ENCODE results near the gene KIRREL3. TPM values are rescaled to one million over a fixed set of nuclear protein-coding genes. Genes with fewer than 3 reads are reported as not detected.

The KIRREL3 gene
- total and polyA plus RNA-seq, 2 of the 4 experiments (the other 2 are of a cell fraction) = 10.9 to 15.9 TPM

DNA sequence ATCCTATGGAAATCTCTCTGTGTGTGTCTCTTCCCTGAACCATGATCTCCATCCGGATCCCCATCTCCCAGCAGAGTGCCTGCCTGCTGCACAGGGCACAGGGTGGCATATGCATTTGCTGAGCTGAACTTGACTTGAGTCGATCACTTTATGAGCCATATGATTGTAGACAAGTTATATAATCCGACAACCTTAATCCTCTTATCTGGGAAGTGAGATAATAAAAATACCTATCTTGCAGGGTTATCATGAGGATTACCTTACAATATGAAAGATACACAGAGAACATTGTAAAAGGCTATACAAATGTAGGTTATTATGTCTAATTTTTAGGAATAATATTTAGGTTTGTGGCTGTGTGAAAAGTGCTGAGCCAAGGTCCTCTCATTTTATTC, 520.6 kb downstream of the KIRREL3 start:
- POLR2A ChIA-PET (ENCODE audit: unreplicated experiment) = no interaction called here
- no peak for ATAC-seq (ENCODE audit: low read depth)
- Histone ChIP-seq H2AK5ac (ENCODE audit: low read depth, low read length) (peak overlapping the region; percentile 36; the same call in 1 of the 2 replicates), H3K27ac (ENCODE audit: insufficient read depth, low read length) (no peak overlapping the region), H3K56ac (ENCODE audit: extremely low read depth, insufficient read depth, low read length) (no peak overlapping the region), H3K4me3 (ENCODE audit: insufficient read depth, low read depth, low read length) (no peak overlapping the region), H4K8ac (ENCODE audit: low read depth in 2 of 2, low read length in 2 of 2) (peak overlapping the region; percentile 73 to 98; a peak in 2 of 4 replicates), H3K4me1 (ENCODE audit: control insufficient read depth, insufficient read depth, low read length) (peaks cover 16% of the 10 kb centered on the region), H3K4ac (ENCODE audit: low read depth, low read length) (peak overlapping the region; percentile 29; the same call in 1 of the 2 replicates), H3K23ac (ENCODE audit: low read depth, low read length) (peak overlapping the region; percentile 69; the same call in 1 of the 2 replicates), H2AFZ (replicated peaks; ENCODE audit: low read length, poor library complexity) (peak overlapping the region; percentile 58), H3K14ac (replicated peaks; ENCODE audit: low read depth, low read length) (0 out of 2 replicates have a peak overlapping the region, but pooled peaks have one; percentile 79), H3K9me1 (ENCODE audit: insufficient read depth, low read length) (peaks cover 6% of the 10 kb centered on the region; the same call in 1 of the 2 replicates), H2BK20ac (ENCODE audit: low read depth, low read length) (no peak overlapping the region), H4K20me1 (ENCODE audit: insufficient read depth, low read length) (no peaks in the 10 kb centered on the region), H3K27me3 (ENCODE audit: control insufficient read depth, insufficient read depth, low read length) (no peaks in the 10 kb centered on the region), H2BK5ac (ENCODE audit: low read depth, low read length, poor library complexity, severe bottlenecking) (no peak overlapping the region), H4K91ac (ENCODE audit: insufficient read depth, low read depth, low read length) (no peak overlapping the region; the same call in 1 of the 2 replicates), H3K36me3 (ENCODE audit: control insufficient read depth, insufficient read depth, low read length) (no peaks in the 10 kb centered on the region), H4K5ac (ENCODE audit: low read depth, low read length) (no peak overlapping the region; the same call in 1 of the 2 replicates), H3K9ac (ENCODE audit: low read depth, low read length) (no peak overlapping the region), H2AK9ac (replicated peaks; ENCODE audit: low read depth, low read length, poor library complexity) (peak overlapping the region; percentile 70), H3K18ac (ENCODE audit: low read depth, low read length) (no peak overlapping the region), H3K79me1 (ENCODE audit: low read depth in 1 of 2, low read length in 2 of 2) (no peaks in the 10 kb centered on the region), H3K4me2 (ENCODE audit: low read depth, low read length) (no peak overlapping the region), H2BK120ac (ENCODE audit: low read depth, low read length) (no peak overlapping the region), H2BK15ac (ENCODE audit: low read depth, low read length) (no peak overlapping the region), H3K9me3 (ENCODE audit: control insufficient read depth, insufficient read depth, low read length) (no peaks in the 10 kb centered on the region)
- no TSS peak for BruUV-seq (replicated peaks)
- DNase-seq = no peak
- in situ Hi-C loops (cut with MboI; ENCODE audit: low sequenced_read_pairs) (no loop called here), dilution Hi-C loops (cut with HindIII; ENCODE audit: low sequenced_read_pairs, unreplicated experiment) (no loop called here), intact Hi-C loops (cut with micrococcal nuclease) (loop anchor here (1.0 kb wide), 2 partner anchors 39 to 170 kb away; no protein-coding TSS in a partner anchor)
- TF ChIP-seq POLR2A (IDR thresholded peaks at IDR 0.05; ENCODE audit: low read depth, low read length) (no peak), RCOR1 (IDR thresholded peaks at IDR 0.05; ENCODE audit: insufficient replicate concordance, low read length) (no peak), CHD1 (IDR thresholded peaks at IDR 0.05; ENCODE audit: low read depth, low read length) (no peak), MAZ (IDR thresholded peaks at IDR 0.05; ENCODE audit: borderline replicate concordance, low read depth, low read length) (no peak)
- TF ChIP-seq, protein P1, sequence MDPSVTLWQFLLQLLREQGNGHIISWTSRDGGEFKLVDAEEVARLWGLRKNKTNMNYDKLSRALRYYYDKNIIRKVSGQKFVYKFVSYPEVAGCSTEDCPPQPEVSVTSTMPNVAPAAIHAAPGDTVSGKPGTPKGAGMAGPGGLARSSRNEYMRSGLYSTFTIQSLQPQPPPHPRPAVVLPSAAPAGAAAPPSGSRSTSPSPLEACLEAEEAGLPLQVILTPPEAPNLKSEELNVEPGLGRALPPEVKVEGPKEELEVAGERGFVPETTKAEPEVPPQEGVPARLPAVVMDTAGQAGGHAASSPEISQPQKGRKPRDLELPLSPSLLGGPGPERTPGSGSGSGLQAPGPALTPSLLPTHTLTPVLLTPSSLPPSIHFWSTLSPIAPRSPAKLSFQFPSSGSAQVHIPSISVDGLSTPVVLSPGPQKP (IDR thresholded peaks at IDR 0.05; ENCODE audit: borderline replicate concordance, low read depth, low read length) = no peak
- CTCF ChIA-PET = interaction anchor here (0.6 to 2.4 kb wide), 22 partner anchors 9 to 412 kb away, joined by 3 to 35 read pairs (median 4); partner anchors contain the start of gene DCPS
- WGBS, 2 experiments (ENCODE audit: extremely low coverage in 2 of 2, insufficient read length in 1 of 2) = no CpG with 5 or more reads among the region's 3 CpGs

Measured in IMR-90 (cell line).